ENCODE results near the gene REPIN1. TPM values are rescaled to one million over a fixed set of nuclear protein-coding genes. Genes with fewer than 3 reads are reported as not detected.
A peak's percentile ranks its signal among the peaks of the same experiment; 100 is the strongest.

The REPIN1 gene
- total RNA-seq, 1 donor from 2014 or later = 65.8 TPM

GRCh38 chr7:150365673-150366398, 2.8 kb upstream of the REPIN1 start:
- Mint-ChIP-seq H3K36me3 (ENCODE audit: low read depth) (no peaks in the 10 kb centered on the region), H3K4me3 (ENCODE audit: unreplicated experiment) (no peak overlapping the region), H3K4me1 (ENCODE audit: low read depth) (peaks cover 36% of the 10 kb centered on the region), H3K9me3 (ENCODE audit: low read depth) (no peaks in the 10 kb centered on the region), H3K27ac (ENCODE audit: unreplicated experiment) (no peak overlapping the region), H3K27me3 (ENCODE audit: low read depth) (no peaks in the 10 kb centered on the region)
- no peak for DNase-seq (ENCODE audit: low spot score)
- TF ChIP-seq, protein P1, sequence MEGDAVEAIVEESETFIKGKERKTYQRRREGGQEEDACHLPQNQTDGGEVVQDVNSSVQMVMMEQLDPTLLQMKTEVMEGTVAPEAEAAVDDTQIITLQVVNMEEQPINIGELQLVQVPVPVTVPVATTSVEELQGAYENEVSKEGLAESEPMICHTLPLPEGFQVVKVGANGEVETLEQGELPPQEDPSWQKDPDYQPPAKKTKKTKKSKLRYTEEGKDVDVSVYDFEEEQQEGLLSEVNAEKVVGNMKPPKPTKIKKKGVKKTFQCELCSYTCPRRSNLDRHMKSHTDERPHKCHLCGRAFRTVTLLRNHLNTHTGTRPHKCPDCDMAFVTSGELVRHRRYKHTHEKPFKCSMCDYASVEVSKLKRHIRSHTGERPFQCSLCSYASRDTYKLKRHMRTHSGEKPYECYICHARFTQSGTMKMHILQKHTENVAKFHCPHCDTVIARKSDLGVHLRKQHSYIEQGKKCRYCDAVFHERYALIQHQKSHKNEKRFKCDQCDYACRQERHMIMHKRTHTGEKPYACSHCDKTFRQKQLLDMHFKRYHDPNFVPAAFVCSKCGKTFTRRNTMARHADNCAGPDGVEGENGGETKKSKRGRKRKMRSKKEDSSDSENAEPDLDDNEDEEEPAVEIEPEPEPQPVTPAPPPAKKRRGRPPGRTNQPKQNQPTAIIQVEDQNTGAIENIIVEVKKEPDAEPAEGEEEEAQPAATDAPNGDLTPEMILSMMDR (IDR thresholded peaks at IDR 0.05) = no peak

GRCh38 chr7:150367677-150368095, 936 bp upstream of the REPIN1 start:
- Mint-ChIP-seq H3K4me1 (ENCODE audit: low read depth) (peaks cover 29% of the 10 kb centered on the region), H3K9me3 (ENCODE audit: low read depth) (no peaks in the 10 kb centered on the region), H3K27ac (ENCODE audit: unreplicated experiment) (peak overlapping the region; percentile 74), H3K27me3 (ENCODE audit: low read depth) (no peaks in the 10 kb centered on the region), H3K36me3 (ENCODE audit: low read depth) (no peaks in the 10 kb centered on the region), H3K4me3 (ENCODE audit: unreplicated experiment) (peak overlapping the region; percentile 67)
- TF ChIP-seq, protein P1 (IDR thresholded peaks at IDR 0.05) = no peak
- DNase-seq (ENCODE audit: low spot score) = no peak

- Mint-ChIP-seq H3K4me1 (ENCODE audit: low read depth) (peaks cover 29% of the 10 kb centered on the region), H3K36me3 (ENCODE audit: low read depth) (peaks cover 5% of the 10 kb centered on the region), H3K27ac (ENCODE audit: unreplicated experiment) (peak overlapping the region; percentile 96), H3K4me3 (ENCODE audit: unreplicated experiment) (peak overlapping the region; percentile 95), H3K9me3 (ENCODE audit: low read depth) (no peaks in the 10 kb centered on the region), H3K27me3 (ENCODE audit: low read depth) (no peaks in the 10 kb centered on the region)
- no peak for DNase-seq (ENCODE audit: low spot score)
- TF ChIP-seq, protein P1 (IDR thresholded peaks at IDR 0.05) = no peak
Measured at GRCh38 chr7:150368884-150369747, 494 bp downstream of the REPIN1 start.

DNA sequence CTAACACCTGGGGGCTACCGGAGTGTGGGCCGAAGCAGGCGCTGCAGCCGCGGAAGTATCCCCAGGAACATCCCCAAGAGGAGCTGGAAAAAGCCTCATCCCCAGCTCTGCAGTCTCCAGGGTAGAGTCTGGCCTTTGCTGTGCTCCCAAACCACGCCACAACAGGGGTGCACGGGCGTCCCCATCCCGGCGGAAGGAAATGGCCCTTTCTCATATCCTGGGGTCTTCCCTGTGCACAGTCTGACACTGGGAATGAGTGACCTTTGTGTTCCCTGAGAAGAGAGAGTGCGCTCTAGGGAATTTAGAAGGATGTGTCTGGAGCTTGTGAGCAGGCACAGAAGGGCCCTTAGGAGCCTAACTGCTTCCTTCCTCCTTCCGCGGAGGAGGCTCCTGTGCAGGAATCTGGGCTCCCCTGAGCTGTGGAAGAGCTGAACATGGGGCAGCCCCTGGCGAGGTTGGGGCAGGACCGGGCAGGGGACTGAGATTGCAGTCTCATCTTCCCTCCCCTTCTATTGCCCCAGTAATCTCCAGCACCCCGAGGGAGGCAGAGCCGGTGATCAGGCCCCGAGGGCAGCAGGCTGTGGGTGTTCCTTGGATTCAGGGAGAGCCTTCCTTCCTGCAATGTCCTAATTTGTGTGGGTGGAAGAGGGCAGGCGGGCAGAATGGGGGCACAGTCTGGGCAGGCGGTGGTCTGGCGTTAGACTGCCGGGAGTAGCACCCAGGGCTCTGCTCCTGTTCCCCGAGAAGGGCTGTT, 1.3 kb downstream of the REPIN1 start:
- TF ChIP-seq, protein P1 (IDR thresholded peaks at IDR 0.05) = no peak
- Mint-ChIP-seq H3K36me3 (ENCODE audit: low read depth) (peaks cover 9% of the 10 kb centered on the region), H3K27ac (ENCODE audit: unreplicated experiment) (peak overlapping the region; percentile 96), H3K4me3 (ENCODE audit: unreplicated experiment) (peak overlapping the region; percentile 95), H3K9me3 (ENCODE audit: low read depth) (no peaks in the 10 kb centered on the region), H3K4me1 (ENCODE audit: low read depth) (peaks cover 29% of the 10 kb centered on the region), H3K27me3 (ENCODE audit: low read depth) (no peaks in the 10 kb centered on the region)
- DNase-seq (ENCODE audit: low spot score) = no peak

DNA sequence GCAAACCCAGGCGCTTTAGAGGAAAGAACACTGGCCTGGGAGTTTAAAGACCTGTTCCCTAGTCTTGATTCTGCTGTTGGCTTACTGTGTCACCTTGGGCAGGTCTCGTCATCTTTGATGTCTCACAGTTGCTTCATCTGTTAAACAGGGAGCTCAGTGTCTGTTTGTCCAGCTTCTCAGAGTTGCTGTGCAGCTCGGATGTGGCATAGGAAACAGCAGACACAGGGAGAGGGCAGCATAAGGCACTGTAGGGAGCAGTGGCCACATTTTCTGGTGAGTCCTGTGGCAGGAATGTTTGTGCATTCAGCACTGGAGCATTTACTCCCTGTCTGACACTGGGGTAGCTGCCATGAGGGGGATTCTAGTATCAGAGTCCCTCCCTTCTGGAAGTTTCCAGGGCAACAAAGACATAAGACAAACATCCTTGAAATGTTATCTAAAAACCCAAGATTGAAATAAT, 2.0 kb downstream of the REPIN1 start:
- peak overlapping the region; percentile 96 for H3K27ac Mint-ChIP-seq (ENCODE audit: unreplicated experiment)
- H3K4me1 Mint-ChIP-seq (ENCODE audit: low read depth) = peaks cover 29% of the 10 kb centered on the region
- H3K27me3 Mint-ChIP-seq (ENCODE audit: low read depth) = no peaks in the 10 kb centered on the region
- peak overlapping the region; percentile 95 for H3K4me3 Mint-ChIP-seq (ENCODE audit: unreplicated experiment)
- H3K36me3 Mint-ChIP-seq (ENCODE audit: low read depth) = peaks cover 9% of the 10 kb centered on the region
- no peaks in the 10 kb centered on the region for H3K9me3 Mint-ChIP-seq (ENCODE audit: low read depth)
- no peak for DNase-seq (ENCODE audit: low spot score)
- TF ChIP-seq, protein P1 (IDR thresholded peaks at IDR 0.05) = peak; percentile 16
